ENCODE measurements around the gene CCDC7. TPM values are rescaled to one million over a fixed set of nuclear protein-coding genes. Genes with fewer than 3 reads are reported as not detected.
A peak's percentile ranks its signal among the peaks of the same experiment; 100 is the strongest.
"Not testable (repeated sequence)": the region's sequence is repeated elsewhere in the genome, so short reads cannot be mapped to it uniquely, and the experiment has no call there.

The CCDC7 gene
- total RNA-seq, 2 donors from 2014 or later, result 1.9 to 4.3 TPM

DNA sequence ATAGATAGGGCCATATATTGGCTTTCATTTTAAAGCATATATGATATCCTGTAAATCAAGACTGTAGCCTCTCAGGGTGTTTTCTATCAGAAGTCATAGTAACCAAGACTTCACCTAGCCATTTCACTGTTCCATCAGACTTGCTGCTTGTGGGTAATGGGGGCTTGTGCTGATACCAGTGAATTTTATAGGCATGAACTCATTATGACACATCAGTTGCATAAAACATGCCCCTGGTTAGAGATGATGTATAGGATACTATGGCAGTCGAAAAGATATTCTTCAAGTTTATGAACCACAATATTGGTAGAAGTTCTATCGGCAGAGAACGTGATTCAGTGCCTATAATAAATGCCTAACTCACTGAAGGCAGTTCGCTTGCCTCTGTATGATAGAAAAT is 305.6 kb downstream of the CCDC7 start:
- Histone ChIP-seq H3K36me3 (ENCODE audit: control insufficient read depth, insufficient read depth, low read length) (no peaks in the 10 kb centered on the region), H3K4me1 (ENCODE audit: control insufficient read depth, insufficient read depth, low read length) (no peaks in the 10 kb centered on the region), H3K9ac (ENCODE audit: extremely low read depth, low read length, poor library complexity, severe bottlenecking) (no peak overlapping the region), H3K9me3 (ENCODE audit: control insufficient read depth, low read length) (peaks cover 24% of the 10 kb centered on the region), H3K27ac (ENCODE audit: low read depth, low read length) (no peak overlapping the region), H3K4me3 (ENCODE audit: low read length) (no peak overlapping the region), H3K27me3 (ENCODE audit: control insufficient read depth, insufficient read depth, low read length, poor library complexity, severe bottlenecking) (no peaks in the 10 kb centered on the region)
- 62 to 95% methylated on average over 3 to 4 of the region's 4 CpGs for WGBS, 2 experiments (ENCODE audit: insufficient coverage in 1 of 2, insufficient read length in 1 of 2)
- Mint-ChIP-seq H3K4me1 (no peaks in the 10 kb centered on the region), H3K9me3 (peaks cover 27% of the 10 kb centered on the region), H3K4me3 (no peak overlapping the region), H3K36me3 (ENCODE audit: low read depth) (no peaks in the 10 kb centered on the region), H3K27me3 (ENCODE audit: insufficient read depth) (no peaks in the 10 kb centered on the region), H3K27ac (no peak overlapping the region)
- TF ChIP-seq CTCF (conservative IDR thresholded peaks at IDR 0.05), result no peak
- no peak for DNase-seq

GRCh38 chr10:32754900-32755299 is 309.0 kb downstream of the CCDC7 start:
- H3K4me1 ChIP-seq (ENCODE audit: control insufficient read depth, insufficient read depth, low read length); H3K4me3 Mint-ChIP-seq; H3K36me3 Mint-ChIP-seq (ENCODE audit: low read depth); H3K27ac ChIP-seq (ENCODE audit: low read depth, low read length); H3K27me3 Mint-ChIP-seq (ENCODE audit: insufficient read depth); H3K4me1 Mint-ChIP-seq; H3K36me3 ChIP-seq (ENCODE audit: control insufficient read depth, insufficient read depth, low read length); H3K9ac ChIP-seq (ENCODE audit: extremely low read depth, low read length, poor library complexity, severe bottlenecking); H3K27ac Mint-ChIP-seq; H3K27me3 ChIP-seq (ENCODE audit: control insufficient read depth, insufficient read depth, low read length, poor library complexity, severe bottlenecking); H3K4me3 ChIP-seq (ENCODE audit: low read length): not testable (repeated sequence)
- 78 to 83% methylated on average over 3 to 5 of the region's 5 CpGs for WGBS, 2 experiments (ENCODE audit: insufficient coverage in 1 of 2, insufficient read length in 1 of 2)
- peak; percentile 59 for DNase-seq
- peaks cover 24% of the 10 kb centered on the region for H3K9me3 ChIP-seq (ENCODE audit: control insufficient read depth, low read length)
- H3K9me3 Mint-ChIP-seq, result peaks cover 46% of the 10 kb centered on the region

GRCh38 chr10:32771217-32771616 is 325.3 kb downstream of the CCDC7 start:
- no peak for TF ChIP-seq CTCF (conservative IDR thresholded peaks at IDR 0.05)
- DNase-seq, result no peak
- H3K27me3 ChIP-seq (ENCODE audit: control insufficient read depth, insufficient read depth, low read length, poor library complexity, severe bottlenecking), result no peaks in the 10 kb centered on the region

DNA sequence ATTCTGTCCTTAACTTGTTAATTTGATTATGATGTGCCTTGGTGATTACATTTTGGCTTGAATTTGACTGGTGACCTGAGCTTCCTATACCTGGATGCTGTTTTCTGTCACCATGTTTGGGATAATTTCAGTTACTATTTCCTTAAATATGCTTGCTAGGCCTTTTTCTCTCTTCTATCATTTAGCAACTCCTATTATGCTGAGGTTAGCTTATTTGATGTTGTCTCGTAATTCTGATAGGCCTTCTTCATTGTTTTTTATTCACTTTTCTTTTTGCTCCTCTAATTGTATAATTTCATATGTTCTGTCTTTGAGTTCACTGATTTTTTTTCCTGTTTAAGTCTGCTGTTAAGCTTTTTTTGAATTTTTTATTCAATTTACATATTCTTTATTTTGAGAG is 327.2 kb downstream of the CCDC7 start:
- Mint-ChIP-seq H3K27ac (no peak overlapping the region), H3K9me3 (peaks cover 34% of the 10 kb centered on the region), H3K27me3 (ENCODE audit: insufficient read depth) (peaks cover 2% of the 10 kb centered on the region), H3K36me3 (ENCODE audit: low read depth) (no peaks in the 10 kb centered on the region), H3K4me1 (no peaks in the 10 kb centered on the region), H3K4me3 (no peak overlapping the region)
- WGBS, 2 experiments (ENCODE audit: insufficient coverage in 1 of 2, insufficient read length in 1 of 2), result 88% methylated on average over 1 of the region's 1 CpG; no CpG with 5 or more reads in 1 of the 2 experiments
- no peak overlapping the region for H3K4me3 ChIP-seq (ENCODE audit: low read length)
- no peak for DNase-seq
- H3K9me3 ChIP-seq (ENCODE audit: control insufficient read depth, low read length), result peaks cover 18% of the 10 kb centered on the region
- no peaks in the 10 kb centered on the region for H3K36me3 ChIP-seq (ENCODE audit: control insufficient read depth, insufficient read depth, low read length)
- no peak overlapping the region for H3K27ac ChIP-seq (ENCODE audit: low read depth, low read length)
- H3K9ac ChIP-seq (ENCODE audit: extremely low read depth, low read length, poor library complexity, severe bottlenecking), result no peak overlapping the region
- no peak for TF ChIP-seq CTCF (conservative IDR thresholded peaks at IDR 0.05)
- no peaks in the 10 kb centered on the region for H3K27me3 ChIP-seq (ENCODE audit: control insufficient read depth, insufficient read depth, low read length, poor library complexity, severe bottlenecking)
- H3K4me1 ChIP-seq (ENCODE audit: control insufficient read depth, insufficient read depth, low read length), result no peaks in the 10 kb centered on the region

More at GRCh38 chr10:32771217-32771616, 325.3 kb downstream of the CCDC7 start:
- Mint-ChIP-seq H3K9me3 (peaks cover 34% of the 10 kb centered on the region), H3K27me3 (ENCODE audit: insufficient read depth) (peaks cover 2% of the 10 kb centered on the region), H3K36me3 (ENCODE audit: low read depth) (no peaks in the 10 kb centered on the region), H3K4me1 (no peaks in the 10 kb centered on the region), H3K27ac (no peak overlapping the region), H3K4me3 (no peak overlapping the region)
- H3K4me1 ChIP-seq (ENCODE audit: control insufficient read depth, insufficient read depth, low read length), result no peaks in the 10 kb centered on the region
- peaks cover 18% of the 10 kb centered on the region for H3K9me3 ChIP-seq (ENCODE audit: control insufficient read depth, low read length)
- no peak overlapping the region for H3K27ac ChIP-seq (ENCODE audit: low read depth, low read length)
- H3K9ac ChIP-seq (ENCODE audit: extremely low read depth, low read length, poor library complexity, severe bottlenecking), result no peak overlapping the region
- no peak overlapping the region for H3K4me3 ChIP-seq (ENCODE audit: low read length)
- H3K36me3 ChIP-seq (ENCODE audit: control insufficient read depth, insufficient read depth, low read length), result no peaks in the 10 kb centered on the region

Measured in endodermal cell (in vitro differentiated cells).